GM21576 (cell line): ENCODE results near the gene SYT1.
"Not testable (repeated sequence)": the region's sequence is repeated elsewhere in the genome, so short reads cannot be mapped to it uniquely, and the experiment has no call there.

Source experiments
- ATAC-seq: cut with Tn5 transposase; IDR thresholded peaks from one replicate; pipeline ENCODE4 v1.9.1; 2021; ENCODE audit warnings: mild to moderate bottlenecking, moderate library complexity; ENCODE audit not compliant: unreplicated experiment

SYT1 gene

DNA sequence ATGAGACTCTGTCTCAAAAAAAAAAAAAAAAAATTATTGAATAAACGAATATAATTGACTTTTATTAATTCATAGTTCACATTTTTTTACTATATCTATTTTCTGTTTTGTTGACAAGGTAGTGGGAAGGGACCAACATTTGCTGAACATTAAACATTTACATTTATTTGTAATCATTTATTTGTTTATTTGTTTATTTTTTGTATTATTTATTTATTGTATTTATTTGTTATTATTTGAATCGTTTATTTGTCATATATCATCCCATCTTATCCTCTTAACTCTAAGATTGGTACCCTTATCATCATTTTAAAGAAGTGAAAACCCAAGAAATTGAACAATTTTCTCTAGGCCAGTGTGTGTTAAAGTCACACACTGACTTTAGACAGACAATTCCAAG lies 101.5 kb downstream of the SYT1 start:
- ATAC-seq: no peak

DNA sequence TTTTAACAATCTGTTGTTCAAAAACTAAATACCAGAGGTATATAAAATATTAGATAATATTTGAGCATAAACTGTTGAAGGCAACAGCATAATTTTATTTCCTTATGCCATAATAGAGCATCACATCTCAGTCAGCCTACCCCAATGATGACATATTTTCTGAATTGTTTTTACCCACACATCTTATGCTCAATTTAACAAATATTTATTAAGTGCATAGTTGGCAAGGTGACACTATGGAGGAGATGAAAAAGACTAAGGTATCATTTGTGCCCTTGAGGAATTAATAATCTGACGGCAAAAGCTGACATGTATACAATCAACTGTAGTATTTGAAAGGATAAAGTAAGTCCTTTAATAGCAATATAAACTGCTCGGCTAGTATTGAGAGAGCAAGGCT lies 102.4 kb downstream of the SYT1 start:
- no peak for ATAC-seq

DNA sequence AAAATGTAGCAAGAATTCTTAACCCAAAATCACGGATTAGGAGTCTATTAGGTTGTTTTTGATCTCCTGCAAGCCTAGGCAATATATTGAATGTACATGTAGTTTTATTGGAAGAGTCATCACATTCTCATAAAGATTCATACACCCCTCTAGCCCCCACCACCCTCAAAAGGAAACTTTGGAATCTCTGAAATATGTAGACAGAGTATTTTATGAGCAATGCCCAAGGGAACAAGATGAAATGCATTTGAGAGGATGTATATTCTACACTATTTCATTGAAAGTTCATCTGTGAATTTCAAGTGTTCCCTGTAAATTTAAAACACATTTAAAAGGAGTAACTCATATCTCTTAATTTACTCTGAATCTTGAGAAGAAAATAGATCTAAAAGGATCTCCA lies 103.7 kb downstream of the SYT1 start:
- ATAC-seq: no peak

DNA sequence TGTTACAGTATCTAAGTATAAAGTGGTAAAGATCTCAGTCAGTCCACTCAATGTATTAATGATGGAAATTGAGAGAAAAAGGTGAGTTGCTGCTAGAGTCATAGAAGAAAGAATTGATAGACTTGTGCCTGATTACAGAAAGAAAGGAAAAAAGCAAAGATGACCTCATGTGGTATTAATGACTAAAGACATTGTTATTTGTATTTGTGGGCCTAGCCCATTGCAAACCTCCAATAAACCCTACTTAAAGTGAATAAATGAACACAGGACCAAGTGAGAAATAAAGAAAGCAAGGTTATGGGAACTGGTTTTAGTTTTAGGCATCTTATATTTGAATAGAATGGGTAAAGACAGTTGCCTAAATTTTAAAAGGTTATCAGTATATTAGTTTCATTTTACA lies 105.5 kb downstream of the SYT1 start:
- ATAC-seq: no peak

DNA sequence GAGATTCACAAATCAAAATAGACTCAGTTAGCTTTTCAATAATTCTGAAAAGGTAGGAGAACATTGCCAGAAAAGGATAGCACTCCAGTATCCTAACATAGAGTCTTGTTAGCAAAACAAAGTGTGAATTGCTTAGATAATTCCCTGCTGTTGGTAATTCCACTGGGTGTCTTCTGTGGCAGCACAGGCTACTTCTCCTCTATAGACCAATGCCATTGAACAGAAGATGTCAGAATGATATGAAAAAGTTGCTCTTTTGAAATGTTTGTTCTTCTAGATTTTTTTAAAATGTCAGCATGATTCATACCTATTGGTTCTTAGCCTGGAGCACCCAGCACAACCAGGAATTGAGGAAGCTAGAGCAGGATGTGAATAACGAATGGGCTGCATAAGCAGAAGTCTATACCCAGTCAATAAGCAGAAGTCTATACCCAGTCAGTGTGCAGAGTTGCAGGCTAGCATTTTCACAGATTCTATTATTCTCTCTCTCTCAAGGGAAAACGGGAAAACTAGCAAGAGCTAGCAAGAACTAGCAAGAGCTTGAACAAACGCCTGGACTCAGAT lies 112.8 kb downstream of the SYT1 start:
- no peak for ATAC-seq

DNA sequence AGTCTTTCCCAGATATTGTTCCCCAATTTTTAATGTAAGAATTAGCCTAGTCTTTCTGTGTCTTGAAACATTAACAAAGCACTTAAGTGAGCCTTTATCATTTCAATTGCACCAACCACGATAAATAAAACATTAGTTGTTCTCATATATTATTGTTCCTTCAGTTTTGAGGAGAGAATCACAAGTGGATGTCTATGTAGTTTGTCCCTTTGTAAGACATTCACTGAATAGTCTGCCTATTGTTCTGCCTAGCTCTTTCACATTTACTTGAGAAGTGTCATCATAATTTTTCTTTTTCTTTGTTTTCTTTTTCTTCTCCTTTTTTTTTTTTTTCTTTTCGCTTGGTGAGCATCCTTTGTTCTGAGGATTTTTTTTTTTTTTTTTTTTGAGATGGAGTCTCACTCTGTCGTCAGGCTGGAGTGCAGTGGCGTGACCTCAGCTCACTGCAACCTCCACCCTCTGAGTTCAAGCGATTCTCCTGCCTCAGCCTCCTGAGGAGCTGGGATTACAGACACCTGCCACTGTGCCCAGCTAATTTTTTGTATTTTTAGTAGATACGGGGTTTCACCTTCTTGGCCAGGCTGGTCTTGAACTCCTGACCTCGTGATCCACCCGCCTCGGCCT lies 129.7 kb downstream of the SYT1 start:
- no peak for ATAC-seq

DNA sequence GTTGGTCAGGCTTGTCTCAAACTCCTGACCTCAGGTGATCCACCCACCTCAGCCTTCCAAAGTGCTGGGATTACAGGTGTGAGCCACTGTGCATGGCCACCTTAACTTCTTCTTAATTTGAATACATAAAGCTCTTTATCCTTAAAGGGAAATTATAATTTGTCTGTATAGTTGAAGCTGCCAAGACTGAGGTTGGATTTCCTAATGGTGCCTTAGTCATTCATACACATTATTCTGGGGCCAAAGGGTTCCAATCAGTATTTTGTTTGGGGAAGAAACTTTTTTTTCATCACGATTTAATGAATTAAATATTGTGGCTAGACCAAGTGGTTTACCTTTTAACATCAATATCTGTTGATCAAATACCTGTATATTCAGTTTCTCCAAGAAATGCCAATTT lies 135.9 kb downstream of the SYT1 start:
- ATAC-seq: no peak

DNA sequence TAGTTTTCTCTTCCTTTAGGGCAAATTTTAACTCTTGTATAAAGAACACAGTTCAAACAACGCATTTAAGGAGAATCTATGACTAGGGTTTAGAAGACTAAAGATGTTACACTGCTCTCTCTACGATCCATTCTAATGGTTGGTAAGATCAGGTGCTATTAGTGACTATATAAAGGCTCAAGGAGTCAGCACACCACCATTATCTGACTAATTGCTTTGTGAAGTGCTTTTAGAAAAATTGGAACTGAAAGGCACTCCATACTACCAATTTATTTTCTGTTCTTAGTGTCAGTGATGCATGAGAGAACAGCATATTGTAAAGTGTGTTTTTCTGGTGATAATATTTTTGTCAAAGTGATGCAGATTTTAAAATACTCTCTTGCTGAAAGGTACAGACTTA lies 136.8 kb downstream of the SYT1 start:
- ATAC-seq: no peak

DNA sequence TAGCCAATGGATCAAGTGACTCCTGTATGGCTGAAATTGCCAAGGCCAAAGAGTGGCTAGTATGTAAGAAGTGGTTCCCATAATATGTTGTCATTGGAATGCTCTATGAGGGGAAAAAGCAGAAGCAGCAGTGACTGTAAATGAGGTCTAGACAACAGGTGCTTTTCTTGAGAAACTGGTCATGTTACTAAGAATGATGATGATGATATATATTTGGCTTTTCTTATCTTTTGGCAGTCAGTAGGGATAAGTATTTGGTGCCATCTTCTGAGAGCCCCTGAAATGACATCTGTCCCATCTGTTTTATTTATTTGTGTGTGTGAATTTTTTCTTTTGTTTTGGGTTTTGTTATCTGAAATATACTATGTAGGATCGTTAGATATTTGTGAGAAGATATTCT lies 141.7 kb downstream of the SYT1 start:
- ATAC-seq: no peak

DNA sequence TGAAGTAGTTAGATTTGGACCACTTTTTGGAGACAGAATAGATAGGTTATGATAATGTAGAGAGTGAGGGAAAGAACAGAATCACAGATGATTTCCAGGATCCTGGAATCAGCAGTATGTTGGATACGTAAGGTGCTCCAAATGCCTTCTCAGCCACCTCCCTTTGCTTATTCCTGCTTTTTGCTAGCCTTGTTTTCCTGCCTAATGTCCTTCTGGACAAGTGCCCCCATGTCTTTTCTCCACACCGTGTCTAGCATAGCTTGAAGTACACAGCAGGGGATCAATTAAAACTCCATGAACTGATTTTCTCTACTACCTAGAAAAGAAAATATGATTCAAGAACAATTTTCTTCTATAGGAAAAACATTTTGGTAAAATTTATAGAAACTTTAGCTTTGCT lies 144.0 kb downstream of the SYT1 start:
- no peak for ATAC-seq

DNA sequence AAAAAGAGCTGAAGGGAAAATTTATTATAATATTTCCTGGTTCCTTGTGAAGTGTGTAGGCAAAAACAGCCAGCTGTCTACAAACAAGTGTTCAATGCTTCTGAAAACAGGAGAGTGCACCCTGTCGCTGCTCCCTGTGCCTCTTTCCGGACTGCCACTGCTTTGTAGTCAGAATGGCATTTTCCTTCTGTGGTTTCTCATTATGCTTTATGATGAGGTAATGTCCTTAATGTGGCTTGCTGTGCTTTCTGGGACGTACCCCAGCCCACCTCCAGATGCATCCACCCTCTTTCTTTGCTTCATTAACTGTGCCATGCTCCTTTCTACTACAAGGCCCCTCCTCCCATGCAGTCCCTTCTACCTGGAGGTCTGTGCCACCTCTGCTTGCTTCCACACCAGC lies 148.1 kb downstream of the SYT1 start:
- ATAC-seq: no peak

DNA sequence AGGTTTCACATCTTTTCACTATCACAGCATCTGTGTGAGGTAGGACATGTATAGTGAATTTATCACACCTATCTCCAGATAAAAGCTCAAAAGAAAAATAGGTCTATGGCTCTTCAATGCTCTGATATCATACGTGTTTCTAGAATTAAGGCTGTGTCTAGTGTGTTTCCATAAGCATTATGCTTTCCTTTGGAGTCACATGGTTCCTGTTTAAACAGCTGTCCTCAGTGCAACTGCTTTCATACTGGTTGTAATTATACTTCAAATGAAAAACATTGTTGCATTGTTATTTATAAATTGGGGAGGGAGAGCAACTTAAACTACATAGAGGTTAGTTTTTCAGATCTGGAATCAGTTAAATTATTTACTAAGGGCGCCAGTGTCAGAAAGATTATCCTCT lies 151.6 kb downstream of the SYT1 start:
- no peak for ATAC-seq

DNA sequence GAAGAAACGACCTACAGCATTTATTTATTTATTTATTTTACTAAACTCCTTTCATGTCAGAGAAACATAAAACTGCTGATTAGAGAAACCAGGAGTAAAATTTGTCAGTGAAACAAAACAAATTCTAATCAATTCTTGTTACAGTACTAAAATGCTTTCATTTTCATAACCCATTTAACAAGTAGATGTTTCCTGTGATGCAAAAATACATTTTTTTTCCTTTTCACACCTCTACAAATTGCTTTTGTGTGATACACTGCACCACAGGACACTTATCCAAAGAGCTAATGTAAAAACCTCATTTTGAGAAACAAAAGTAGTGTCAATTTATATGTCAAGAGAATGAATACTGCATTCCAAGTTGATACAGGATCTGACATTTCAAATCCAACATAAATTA lies 155.1 kb downstream of the SYT1 start:
- peak; percentile 66 for ATAC-seq

DNA sequence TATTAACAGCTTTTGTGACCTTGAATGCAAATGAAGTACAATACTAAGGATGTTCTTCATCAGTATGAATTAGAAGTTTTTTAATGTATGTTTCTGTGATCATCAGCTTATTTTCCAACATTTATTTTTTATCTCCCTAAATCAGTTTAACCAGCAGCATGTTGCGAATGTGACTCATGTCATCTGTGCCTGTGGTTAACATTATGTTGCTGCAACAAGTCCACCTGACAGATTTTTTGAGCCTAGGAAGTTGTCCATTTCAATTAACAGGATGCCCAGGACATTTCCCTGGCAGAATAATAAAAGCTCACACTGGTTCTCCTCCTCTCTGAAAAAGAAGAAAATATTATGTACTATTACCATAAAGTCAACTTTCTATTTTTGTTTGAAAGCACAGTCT lies 155.5 kb downstream of the SYT1 start:
- ATAC-seq: no peak

DNA sequence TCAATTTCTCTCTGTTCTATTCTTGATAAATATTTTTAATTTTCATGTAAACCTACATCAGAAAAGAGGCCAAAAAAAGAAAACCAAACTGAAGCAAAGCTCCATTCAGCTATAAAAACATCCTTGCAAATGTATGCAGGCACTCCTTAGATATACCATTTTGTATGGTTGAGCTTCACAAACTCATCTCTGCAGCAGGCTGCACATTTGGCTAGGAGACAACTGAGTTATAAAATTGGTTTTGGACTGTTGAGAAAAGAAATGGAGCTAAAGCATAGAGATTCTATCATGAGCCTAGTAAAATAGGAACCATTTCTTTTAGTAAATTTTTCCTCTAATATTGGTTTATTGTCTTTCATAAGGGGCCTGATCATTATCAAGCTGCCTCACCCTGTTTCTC lies 156.4 kb downstream of the SYT1 start:
- ATAC-seq: no peak

DNA sequence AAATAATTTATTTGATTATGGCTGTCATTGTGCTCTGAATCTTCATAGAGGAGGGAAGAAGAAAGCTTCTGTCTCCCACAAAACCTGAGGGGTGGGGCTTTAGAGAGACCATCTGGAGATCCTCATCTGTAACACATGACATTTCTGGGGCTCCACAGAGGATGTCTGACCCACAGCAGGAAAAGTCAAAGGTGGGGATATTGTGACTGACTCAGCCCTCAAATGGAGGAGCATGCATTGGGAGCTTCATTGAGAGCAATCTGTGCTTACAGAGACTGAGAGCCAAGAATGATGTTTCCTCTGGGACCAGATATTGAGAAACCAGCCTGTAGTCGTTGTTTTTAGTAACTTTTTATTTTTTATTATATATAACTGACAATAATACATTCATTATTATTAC lies 158.7 kb downstream of the SYT1 start:
- ATAC-seq: no peak

DNA sequence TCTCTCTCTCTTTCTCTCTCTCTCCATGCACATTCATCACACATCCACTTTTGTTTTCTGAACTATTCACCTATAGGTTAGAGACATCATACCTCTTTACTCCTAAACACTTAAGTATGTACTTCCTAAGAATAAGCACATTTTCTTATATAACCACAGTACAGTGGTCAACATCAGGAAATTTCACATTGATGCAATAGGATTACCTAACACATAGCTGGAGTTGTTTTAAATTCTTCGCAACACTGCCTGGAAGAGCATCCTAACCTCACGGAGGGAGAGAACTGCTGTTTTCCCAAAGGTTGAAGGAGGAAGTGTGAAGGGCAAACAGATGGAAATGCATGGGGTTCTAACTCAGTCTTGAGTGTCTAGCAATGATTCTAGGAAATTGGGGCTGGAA lies 159.2 kb downstream of the SYT1 start:
- no peak for ATAC-seq

DNA sequence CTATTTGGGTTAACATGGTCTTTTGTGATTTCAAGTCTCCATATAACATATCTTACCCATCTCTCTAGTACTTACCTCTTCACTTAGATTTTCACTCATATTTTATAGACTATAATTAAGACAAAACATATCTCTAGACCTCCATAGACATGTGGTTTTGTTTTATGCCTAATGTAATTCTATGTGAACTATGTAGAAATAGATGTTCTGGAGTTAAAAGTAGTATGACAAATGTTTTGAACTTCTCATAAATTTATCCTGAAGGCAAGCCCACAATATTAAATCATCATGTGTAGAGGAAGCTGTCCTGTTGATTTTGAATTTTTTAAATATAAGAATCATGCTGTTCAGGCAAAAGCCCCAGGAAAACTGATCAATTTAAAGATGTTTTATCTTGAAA lies 169.2 kb downstream of the SYT1 start:
- ATAC-seq: no peak

DNA sequence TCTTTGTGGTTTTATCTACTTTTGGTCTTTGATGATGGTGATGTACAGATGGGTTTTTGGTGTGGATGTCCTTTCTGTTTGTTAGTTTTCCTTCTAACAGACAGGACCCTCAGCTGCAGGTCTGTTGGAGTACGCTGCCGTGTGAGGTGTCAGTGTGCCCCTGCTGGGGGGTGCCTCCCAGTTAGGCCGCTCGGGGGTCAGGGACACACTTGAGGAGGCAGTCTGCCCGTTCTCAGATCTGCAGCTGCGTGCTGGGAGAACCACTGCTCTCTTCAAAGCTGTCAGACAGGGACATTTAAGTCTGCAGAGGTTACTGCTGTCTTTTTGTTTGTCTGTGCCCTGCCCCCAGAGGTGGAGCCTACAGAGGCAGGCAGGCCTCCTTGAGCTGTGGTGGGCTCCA lies 180.2 kb downstream of the SYT1 start:
- not testable (repeated sequence) for ATAC-seq

DNA sequence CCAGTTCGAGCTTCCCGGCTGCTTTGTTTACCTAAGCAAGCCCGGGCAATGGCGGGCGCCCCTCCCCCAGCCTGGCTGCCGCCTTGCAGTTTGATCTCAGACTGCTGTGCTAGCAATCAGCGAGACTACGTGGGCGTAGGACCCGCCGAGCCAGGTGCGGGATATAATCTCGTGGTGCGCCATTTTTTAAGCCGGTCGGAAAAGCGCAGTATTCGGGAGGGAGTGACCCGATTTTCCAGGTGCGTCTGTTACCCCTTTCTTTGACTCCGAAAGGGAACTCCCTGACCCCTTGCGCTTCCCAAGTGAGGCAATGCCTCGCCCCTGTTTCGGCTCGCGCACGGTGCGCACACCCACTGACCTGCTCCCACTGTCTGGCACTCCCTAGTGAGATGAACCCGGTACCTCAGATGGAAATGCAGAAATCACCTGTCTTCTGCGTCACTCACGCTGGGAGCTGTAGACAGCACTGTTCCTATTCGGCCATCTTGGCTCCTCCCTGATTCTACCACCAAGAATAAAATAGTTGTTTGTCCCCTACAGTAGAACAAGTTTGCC lies 180.7 kb downstream of the SYT1 start:
- not testable (repeated sequence) for ATAC-seq

DNA sequence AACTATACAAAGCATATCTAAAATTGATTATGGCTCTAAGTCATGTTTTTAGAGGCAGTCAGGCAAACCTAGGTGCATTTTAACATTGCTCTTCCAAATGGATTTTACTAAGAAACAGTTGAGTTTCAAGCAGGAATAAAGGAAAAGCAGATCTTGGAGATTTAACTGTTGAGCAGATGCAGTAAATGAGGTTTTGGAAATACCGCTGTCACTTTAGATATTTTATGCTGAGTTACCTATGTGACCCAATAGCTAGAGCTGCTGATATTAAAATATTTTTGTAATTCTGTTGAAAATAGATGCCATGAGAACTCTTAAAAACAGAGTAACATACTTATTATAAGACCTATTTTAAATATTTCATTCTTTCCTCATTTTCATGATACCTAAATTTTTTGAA lies 181.4 kb downstream of the SYT1 start:
- ATAC-seq: no peak

DNA sequence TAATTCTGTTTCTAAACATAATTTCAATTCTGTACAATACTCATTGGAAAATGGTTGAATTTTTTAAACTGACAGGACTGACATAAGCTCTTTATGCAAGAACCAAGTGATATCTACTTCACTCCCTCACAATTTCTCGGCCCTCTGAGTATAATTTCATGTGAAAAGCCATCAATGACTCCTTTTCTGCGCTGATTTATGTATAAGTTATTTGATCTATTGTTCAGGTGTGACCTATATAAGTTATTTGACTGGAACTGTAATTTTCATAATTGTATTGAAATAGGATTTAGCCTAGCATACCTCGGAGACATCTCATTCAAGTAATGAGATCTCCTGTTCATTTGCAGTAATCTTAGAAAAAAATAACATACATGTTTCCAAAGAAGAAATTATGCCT lies 184.4 kb downstream of the SYT1 start:
- no peak for ATAC-seq

DNA sequence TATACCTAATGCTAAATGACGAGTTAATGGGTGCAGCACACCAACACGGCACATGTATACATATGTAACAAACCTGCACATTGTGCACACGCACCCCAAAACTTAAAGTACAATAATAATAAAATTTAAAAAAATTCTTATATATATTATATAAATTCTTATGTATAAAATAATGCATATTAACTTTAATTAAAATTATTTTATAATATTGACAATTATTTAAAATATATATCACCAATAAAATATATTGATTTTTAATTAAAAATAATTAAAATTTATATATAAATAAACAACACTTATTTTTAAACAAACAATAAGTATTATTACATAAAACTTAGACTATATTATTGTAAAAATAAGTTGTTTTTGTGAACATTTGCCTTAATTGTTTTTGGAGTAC lies 188.8 kb downstream of the SYT1 start:
- no peak for ATAC-seq
